SH-SY5Y (cell line): ENCODE measurements around the gene TMSB4X.

Experiments used
- GATA2 ChIP-seq: IDR thresholded peaks from 2 replicates; pipeline ENCODE4 v1.6.1; 2011; ENCODE audit warnings: mild to moderate bottlenecking, low read depth, low read length
- GATA3 ChIP-seq: IDR thresholded peaks from 2 replicates; pipeline ENCODE4 v1.6.1; 2011; ENCODE audit warnings: low read depth, mild to moderate bottlenecking, low read length, moderate library complexity

DNA sequence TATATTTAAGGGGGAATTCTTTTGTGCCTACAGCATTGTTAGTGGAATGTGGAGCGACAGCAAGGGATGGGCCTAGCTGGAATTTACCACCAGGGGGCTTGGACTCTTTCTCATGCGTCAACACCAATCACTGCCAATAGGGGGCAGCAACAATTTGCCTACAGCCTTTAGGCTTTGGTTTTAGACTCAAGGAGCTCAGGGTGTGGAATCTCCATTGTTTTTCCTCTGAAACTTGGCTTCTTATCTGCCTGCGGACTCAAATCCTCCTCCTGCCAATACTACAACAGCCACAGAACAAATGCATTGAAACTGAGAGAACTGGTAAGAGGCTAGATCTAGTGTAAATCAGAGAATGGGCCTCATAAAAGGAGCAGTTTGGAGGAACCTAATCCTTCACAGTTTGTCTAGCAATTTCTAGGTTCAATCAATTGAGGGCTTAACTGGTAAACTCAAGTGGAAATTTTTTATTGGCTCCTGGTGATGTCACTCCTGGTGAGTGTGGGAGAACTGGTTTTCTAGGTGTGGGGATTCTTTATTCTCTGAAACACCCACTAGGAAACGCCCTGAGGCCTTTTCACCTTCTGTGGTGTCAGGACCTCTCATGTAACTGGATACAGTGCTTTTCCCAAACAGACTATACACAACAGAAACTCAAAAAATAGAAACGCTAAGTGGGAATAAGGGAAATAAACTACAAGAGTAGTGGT, 27.9 kb upstream of the TMSB4X start:
- TF ChIP-seq GATA2 (no peak), GATA3 (no peak)
